Measurements from ENCODE around the gene ORMDL3. TPM values are rescaled to one million over a fixed set of nuclear protein-coding genes. Genes with fewer than 3 reads are reported as not detected.

The ORMDL3 gene
- total and polyA plus RNA-seq, 2 experiments from 2014 or later, result 33.6 to 38.5 TPM

DNA sequence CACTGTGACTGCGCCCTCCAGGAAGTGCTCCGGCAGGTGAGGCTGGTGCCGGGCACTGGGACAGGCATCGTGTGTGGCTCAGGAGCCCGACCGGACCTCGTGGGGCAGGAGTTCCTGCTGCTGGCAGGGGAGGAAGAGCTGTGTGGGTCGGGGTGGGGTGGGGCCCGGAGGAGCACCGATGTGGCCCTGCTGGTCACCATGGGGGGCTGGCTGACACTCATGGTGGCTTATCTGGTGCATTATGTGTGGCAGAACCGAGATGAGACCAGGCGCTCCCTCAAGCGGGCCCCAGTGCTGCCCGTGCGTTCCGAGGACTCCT lies 17.0 kb upstream of the ORMDL3 start (continued):
- TF ChIP-seq, protein P1, sequence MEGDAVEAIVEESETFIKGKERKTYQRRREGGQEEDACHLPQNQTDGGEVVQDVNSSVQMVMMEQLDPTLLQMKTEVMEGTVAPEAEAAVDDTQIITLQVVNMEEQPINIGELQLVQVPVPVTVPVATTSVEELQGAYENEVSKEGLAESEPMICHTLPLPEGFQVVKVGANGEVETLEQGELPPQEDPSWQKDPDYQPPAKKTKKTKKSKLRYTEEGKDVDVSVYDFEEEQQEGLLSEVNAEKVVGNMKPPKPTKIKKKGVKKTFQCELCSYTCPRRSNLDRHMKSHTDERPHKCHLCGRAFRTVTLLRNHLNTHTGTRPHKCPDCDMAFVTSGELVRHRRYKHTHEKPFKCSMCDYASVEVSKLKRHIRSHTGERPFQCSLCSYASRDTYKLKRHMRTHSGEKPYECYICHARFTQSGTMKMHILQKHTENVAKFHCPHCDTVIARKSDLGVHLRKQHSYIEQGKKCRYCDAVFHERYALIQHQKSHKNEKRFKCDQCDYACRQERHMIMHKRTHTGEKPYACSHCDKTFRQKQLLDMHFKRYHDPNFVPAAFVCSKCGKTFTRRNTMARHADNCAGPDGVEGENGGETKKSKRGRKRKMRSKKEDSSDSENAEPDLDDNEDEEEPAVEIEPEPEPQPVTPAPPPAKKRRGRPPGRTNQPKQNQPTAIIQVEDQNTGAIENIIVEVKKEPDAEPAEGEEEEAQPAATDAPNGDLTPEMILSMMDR (conservative IDR thresholded peaks at IDR 0.05; ENCODE audit: low read depth in 2 of 2), result no peak

DNA sequence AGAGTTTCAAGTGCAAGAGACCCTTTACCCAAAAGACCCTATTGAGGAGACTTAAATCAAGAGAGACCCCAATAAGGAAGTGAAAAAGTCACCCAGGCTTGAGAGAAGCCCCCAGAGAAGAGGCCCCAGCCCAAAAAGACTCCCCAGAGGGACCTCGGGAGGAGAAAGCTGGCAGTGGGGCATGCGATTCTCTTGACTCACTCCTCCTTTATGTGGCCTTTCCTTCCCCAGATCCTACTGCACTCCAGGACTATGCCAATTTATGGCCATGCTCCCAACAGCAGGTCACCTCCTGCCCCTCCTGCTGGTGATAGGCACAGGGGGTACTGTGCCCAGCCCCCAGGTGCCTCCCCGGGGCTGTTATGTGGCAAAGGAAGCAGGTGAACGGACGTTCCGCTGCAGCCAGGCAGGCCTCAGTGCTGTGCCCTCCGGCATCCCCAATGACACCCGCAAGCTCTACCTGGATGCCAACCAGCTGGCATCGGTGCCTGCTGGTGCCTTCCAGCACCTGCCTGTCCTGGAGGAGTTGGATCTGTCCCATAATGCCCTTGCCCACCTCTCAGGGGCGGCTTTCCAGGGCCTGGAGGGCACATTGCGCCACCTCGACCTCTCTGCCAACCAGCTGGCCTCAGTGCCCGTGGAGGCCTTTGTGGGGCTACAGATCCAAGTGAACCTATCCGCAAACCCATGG lies 16.4 kb upstream of the ORMDL3 start:
- H3K36me3 Mint-ChIP-seq (ENCODE audit: low read depth), result no peaks in the 10 kb centered on the region
- Histone ChIP-seq H3K4me2 (no peak overlapping the region), H3K36me3 (ENCODE audit: insufficient read depth) (no peaks in the 10 kb centered on the region), H3K4me3 (no peak overlapping the region), H3K27me3 (ENCODE audit: insufficient read depth) (no peaks in the 10 kb centered on the region), H3F3A (replicated peaks; ENCODE audit: low read depth) (no peaks in the 10 kb centered on the region), H3K9me2 (ENCODE audit: insufficient read depth) (no peaks in the 10 kb centered on the region), H2AFZ (no peak overlapping the region), H3K79me2 (replicated peaks; ENCODE audit: insufficient read depth) (no peaks in the 10 kb centered on the region), H3K4me1 (ENCODE audit: insufficient read depth) (no peaks in the 10 kb centered on the region), H4K20me1 (replicated peaks; ENCODE audit: insufficient read depth) (no peaks in the 10 kb centered on the region), H3K27ac (ENCODE audit: low read depth) (no peak overlapping the region)
- H3K27me3 Mint-ChIP-seq (ENCODE audit: insufficient read depth, low read depth, poor library complexity), result peaks cover 17% of the 10 kb centered on the region
- DNase-seq (ENCODE audit: low spot score) (no peak), ATAC-seq (no peak)
- no peak overlapping the region for H3K27ac Mint-ChIP-seq
- H3K9me3 Mint-ChIP-seq, result no peaks in the 10 kb centered on the region
- H3K4me3 Mint-ChIP-seq, result no peak overlapping the region; the same call in 2 of the 3 replicates
- H3K4me1 Mint-ChIP-seq, result peaks cover 18% of the 10 kb centered on the region
- TF ChIP-seq ZNF114 (CRISPR knock-in tag; IDR thresholded peaks at IDR 0.05) (no peak), POLR2AphosphoS5 (IDR thresholded peaks at IDR 0.05; ENCODE audit: low read depth) (no peak), CREB1 (CRISPR knock-in tag; IDR thresholded peaks at IDR 0.05; ENCODE audit: low read depth) (no peak), JUNB (IDR thresholded peaks at IDR 0.05; ENCODE audit: unreplicated experiment) (no peak), EZH2phosphoT487 (IDR thresholded peaks at IDR 0.05; ENCODE audit: unreplicated experiment) (no peak), STAT1 (IDR thresholded peaks at IDR 0.05; ENCODE audit: unreplicated experiment) (no peak), NANOG (IDR thresholded peaks at IDR 0.05; ENCODE audit: borderline replicate concordance) (no peak), EZH2 (IDR thresholded peaks at IDR 0.05; ENCODE audit: low read depth, unreplicated experiment) (no peak)
- TF ChIP-seq, protein P1 (conservative IDR thresholded peaks at IDR 0.05; ENCODE audit: low read depth in 2 of 2), result no peak
- TF ChIP-seq, protein P2, sequence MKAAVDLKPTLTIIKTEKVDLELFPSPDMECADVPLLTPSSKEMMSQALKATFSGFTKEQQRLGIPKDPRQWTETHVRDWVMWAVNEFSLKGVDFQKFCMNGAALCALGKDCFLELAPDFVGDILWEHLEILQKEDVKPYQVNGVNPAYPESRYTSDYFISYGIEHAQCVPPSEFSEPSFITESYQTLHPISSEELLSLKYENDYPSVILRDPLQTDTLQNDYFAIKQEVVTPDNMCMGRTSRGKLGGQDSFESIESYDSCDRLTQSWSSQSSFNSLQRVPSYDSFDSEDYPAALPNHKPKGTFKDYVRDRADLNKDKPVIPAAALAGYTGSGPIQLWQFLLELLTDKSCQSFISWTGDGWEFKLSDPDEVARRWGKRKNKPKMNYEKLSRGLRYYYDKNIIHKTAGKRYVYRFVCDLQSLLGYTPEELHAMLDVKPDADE (IDR thresholded peaks at IDR 0.05), result no peak
- TF ChIP-seq, protein P3, sequence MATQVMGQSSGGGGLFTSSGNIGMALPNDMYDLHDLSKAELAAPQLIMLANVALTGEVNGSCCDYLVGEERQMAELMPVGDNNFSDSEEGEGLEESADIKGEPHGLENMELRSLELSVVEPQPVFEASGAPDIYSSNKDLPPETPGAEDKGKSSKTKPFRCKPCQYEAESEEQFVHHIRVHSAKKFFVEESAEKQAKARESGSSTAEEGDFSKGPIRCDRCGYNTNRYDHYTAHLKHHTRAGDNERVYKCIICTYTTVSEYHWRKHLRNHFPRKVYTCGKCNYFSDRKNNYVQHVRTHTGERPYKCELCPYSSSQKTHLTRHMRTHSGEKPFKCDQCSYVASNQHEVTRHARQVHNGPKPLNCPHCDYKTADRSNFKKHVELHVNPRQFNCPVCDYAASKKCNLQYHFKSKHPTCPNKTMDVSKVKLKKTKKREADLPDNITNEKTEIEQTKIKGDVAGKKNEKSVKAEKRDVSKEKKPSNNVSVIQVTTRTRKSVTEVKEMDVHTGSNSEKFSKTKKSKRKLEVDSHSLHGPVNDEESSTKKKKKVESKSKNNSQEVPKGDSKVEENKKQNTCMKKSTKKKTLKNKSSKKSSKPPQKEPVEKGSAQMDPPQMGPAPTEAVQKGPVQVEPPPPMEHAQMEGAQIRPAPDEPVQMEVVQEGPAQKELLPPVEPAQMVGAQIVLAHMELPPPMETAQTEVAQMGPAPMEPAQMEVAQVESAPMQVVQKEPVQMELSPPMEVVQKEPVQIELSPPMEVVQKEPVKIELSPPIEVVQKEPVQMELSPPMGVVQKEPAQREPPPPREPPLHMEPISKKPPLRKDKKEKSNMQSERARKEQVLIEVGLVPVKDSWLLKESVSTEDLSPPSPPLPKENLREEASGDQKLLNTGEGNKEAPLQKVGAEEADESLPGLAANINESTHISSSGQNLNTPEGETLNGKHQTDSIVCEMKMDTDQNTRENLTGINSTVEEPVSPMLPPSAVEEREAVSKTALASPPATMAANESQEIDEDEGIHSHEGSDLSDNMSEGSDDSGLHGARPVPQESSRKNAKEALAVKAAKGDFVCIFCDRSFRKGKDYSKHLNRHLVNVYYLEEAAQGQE (IDR thresholded peaks at IDR 0.05; ENCODE audit: unreplicated experiment), result no peak
